K562 (cell line): ENCODE results near the gene PPM1H. TPM values are rescaled to one million over a fixed set of nuclear protein-coding genes. Genes with fewer than 3 reads are reported as not detected.

ENCODE experiments used
- CREB1 ChIP-seq, 2 experiments: sonication (generic) in 1 of 2; formaldehyde crosslinking in 1 of 2; IDR thresholded peaks; 2 replicates each; pipeline versions ENCODE4 v1.6.1 to v1.8.0; 2012 to 2022; ENCODE audit warnings: inconsistent platforms in 1 of 2, mild to moderate bottlenecking in 1 of 2, missing genetic modification reagents in 1 of 2, moderate library complexity in 1 of 2
- HBP1 ChIP-seq: fragments of 450-650 bp; formaldehyde crosslinking; IDR thresholded peaks from 2 replicates; pipeline ENCODE4 v1.4.0; 2022; ENCODE audit warnings: missing genetic modification characterization
- PHB2 ChIP-seq: fragments of 450-650 bp; IDR thresholded peaks from 2 replicates; pipeline ENCODE4 v1.6.1; 2017; ENCODE audit warnings: low read depth
- PRDM10 ChIP-seq: fragments of 450-650 bp; IDR thresholded peaks from 2 replicates; pipeline ENCODE4 v1.6.1; 2018; ENCODE audit not compliant: partially characterized antibody
- RREB1 ChIP-seq: fragments of 250-450 bp; sonication (Bioruptor Pico); IDR thresholded peaks from 2 replicates; pipeline ENCODE4 v1.4.0; 2020
- SOX6 ChIP-seq: fragments of 450-650 bp; IDR thresholded peaks from 2 replicates; pipeline ENCODE4 v1.6.1; 2014; ENCODE audit warnings: mild to moderate bottlenecking
- TEAD1 ChIP-seq, 2 experiments: fragments of 450-650 bp in 1 of 2; sonication (generic) in 1 of 2; formaldehyde crosslinking; IDR thresholded peaks; 2 replicates each; pipeline versions ENCODE4 v1.4.0 to v1.8.0; 2020 to 2022; ENCODE audit warnings: mild to moderate bottlenecking in 2 of 2, missing genetic modification reagents in 1 of 2
- THAP12 ChIP-seq: fragments of 250-450 bp; sonication (Bioruptor Pico); IDR thresholded peaks from 2 replicates; pipeline ENCODE4 v1.9.0; 2021; ENCODE audit warnings: mild to moderate bottlenecking, inconsistent platforms
- ZBTB43 ChIP-seq: sonication (generic); formaldehyde crosslinking; IDR thresholded peaks from 2 replicates; pipeline ENCODE4 v1.8.0; 2023; ENCODE audit warnings: mild to moderate bottlenecking, missing genetic modification reagents
- ZNF77 ChIP-seq: fragments of 250-450 bp; sonication (Bioruptor Pico); IDR thresholded peaks from 2 replicates; pipeline ENCODE4 v1.5.0; 2020
- polyA plus RNA-seq, 8 experiments: library from polyadenylated mRNA; depleted of rRNA in 4 of 8; stranded (reverse) in 5 of 8; unstranded in 3 of 8; fragments of >200 nt; fragmentation: Nextera tagmentation in 2 of 8; fragmentation: Illumina TruSeq in 1 of 8; extraction: Ambion mirVana in 2 of 8; extraction: Trizol in 1 of 8; gene quantifications; 2 replicates each; pipeline versions ENCODE4 v1.2.1 to v1.2.3, GENCODE V29; 2011 to 2014; ENCODE audit warnings: inconsistent platforms in 1 of 8, missing spikeins in 1 of 8
- total RNA-seq, 7 experiments: library from RNA; depleted of rRNA in 6 of 7; stranded (reverse); fragments of >200 nt in 6 of 7; fragmentation: Illumina TruSeq in 2 of 7; extraction: Trizol in 2 of 7; gene quantifications; 2 replicates each; pipeline versions ENCODE4 v1.2.1 to v1.2.3, GENCODE V29; 2011 to 2021; ENCODE audit warnings: low replicate concordance in 1 of 7

Gene PPM1H
- total and polyA plus RNA-seq, 9 of the 15 experiments (the other 6 are each of a cell fraction or from before 2014, with no cell fraction given), result 5.3 to 29.3 (median 11.3) TPM

GRCh38 chr12:62603061-62603810, 331.7 kb downstream of the PPM1H start (continued):
- 0 out of 2 replicates have a peak, but pooled peaks have one; percentile 37 for TF ChIP-seq RREB1
- TF ChIP-seq TEAD1 (CRISPR knock-in tag; IDR thresholded peaks at IDR 0.05), result peak in 1 of 2 experiments; percentile 67; a peak in 1 of 4 replicates
- peak; percentile 44; the same call in 1 of the 2 replicates for TF ChIP-seq THAP12 (CRISPR knock-in tag)
- peak; percentile 45; the same call in 1 of the 2 replicates for TF ChIP-seq CREB1 (IDR thresholded peaks at IDR 0.05)
- TF ChIP-seq CREB1 (CRISPR knock-in tag; IDR thresholded peaks at IDR 0.05), result peak; percentile 46; the same call in 1 of the 2 replicates
- TF ChIP-seq PHB2, result no peak
- TF ChIP-seq ZNF77 (CRISPR knock-in tag), result no peak
- TF ChIP-seq ZBTB43 (CRISPR knock-in tag), result no peak
- peak; percentile 96 for TF ChIP-seq SOX6
- TF ChIP-seq PRDM10, result peak; percentile 8
- peak; percentile 84 for TF ChIP-seq HBP1 (CRISPR knock-in tag)
